Measurements from ENCODE around the gene EGFR.

The EGFR gene

DNA sequence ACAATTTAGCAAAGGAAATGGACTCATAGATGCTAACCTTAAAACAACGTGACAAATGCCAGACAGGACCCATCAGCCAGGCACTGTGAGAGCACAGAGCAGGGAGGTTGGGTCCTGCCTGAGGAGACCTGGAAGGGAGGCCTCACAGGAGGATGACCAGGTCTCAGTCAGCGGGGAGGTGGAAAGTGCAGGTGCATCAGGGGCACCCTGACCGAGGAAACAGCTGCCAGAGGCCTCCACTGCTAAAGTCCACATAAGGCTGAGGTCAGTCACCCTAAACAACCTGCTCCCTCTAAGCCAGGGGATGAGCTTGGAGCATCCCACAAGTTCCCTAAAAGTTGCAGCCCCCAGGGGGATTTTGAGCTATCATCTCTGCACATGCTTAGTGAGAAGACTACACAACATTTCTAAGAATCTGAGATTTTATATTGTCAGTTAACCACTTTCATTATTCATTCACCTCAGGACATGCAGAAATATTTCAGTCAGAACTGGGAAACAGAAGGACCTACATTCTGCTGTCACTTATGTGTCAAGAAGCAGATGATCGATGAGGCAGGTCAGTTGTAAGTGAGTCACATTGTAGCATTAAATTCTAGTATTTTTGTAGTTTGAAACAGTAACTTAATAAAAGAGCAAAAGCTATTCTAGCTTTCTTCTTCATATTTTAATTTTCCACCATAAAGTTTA lies 188.8 kb downstream of the EGFR start:
- no peak for DNase-seq (ENCODE audit: low read depth, low spot score)

GRCh38 chr7:55209366-55209765 lies 190.5 kb downstream of the EGFR start:
- DNase-seq (ENCODE audit: low read depth, low spot score), result no peak

DNA sequence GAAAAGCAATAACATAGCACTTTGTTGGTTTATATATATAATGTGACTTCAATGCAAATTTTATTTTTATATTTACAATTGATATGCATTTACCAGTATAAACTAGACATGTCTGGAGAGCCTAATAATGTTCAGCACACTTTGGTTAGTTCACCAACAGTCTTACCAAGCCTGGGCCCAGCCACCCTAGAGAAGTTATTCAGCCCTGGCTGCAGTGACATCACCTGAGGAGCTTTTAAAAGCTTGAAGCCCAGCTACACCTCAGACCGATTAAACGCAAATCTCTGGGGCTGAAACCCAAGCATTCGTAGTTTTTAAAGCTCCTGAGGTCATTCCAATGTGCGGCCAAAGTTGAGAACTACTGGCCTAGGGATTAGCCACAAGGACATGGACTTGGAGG lies 191.4 kb downstream of the EGFR start:
- no peak for DNase-seq (ENCODE audit: low read depth, low spot score)

DNA sequence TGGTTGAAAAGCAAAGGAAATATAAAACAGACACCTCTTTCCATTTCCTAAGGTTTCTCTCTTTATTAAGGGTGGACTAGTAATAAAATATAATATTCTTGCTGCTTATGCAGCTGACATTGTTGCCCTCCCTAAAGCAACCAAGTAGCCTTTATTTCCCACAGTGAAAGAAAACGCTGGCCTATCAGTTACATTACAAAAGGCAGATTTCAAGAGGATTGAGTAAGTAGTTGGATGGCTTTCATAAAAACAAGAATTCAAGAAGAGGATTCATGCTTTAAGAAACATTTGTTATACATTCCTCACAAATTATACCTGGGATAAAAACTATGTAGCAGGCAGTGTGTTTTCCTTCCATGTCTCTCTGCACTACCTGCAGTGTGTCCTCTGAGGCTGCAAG lies 191.9 kb downstream of the EGFR start:
- no peak for DNase-seq (ENCODE audit: low read depth, low spot score)

GRCh38 chr7:55211726-55212125 lies 192.9 kb downstream of the EGFR start:
- no peak for DNase-seq (ENCODE audit: low read depth, low spot score)

DNA sequence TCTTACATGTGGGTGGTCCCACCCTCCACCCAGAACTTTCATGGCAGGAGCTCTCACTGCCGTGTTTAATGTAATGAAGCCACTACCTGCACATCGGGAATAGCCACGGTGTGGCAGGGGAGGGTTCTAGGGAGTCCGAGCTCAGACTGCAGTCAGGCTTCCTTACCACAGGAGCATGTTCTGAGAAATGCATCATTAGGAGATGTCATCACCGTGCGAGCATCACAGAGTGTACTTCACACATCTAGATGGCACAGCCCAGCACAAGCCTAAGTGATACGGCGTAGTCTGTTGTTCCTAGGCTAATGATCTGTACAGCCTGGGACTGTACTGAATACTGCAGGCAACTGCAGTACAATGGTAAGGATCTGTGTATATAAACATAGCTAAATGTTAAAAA lies 193.4 kb downstream of the EGFR start:
- no peak for DNase-seq (ENCODE audit: low read depth, low spot score)

DNA sequence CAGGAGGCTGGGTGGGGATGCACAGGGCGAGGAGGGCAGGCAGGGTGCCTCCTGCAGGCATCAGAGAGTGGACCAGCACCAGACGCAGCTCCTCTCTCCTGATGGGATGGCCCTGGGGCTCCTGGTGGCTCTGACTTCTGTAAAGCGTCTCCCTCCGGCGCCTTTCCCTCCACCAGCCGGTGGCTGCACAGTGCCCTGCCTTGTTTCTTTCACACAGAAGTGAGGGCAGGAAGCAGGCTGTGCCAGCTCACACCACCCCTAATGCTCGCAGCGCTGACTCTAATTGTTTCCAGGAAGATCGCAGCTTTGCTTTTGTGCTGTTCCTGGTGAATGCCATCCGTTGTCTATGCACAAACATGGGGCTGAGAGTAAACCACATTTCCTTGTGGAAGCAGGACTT lies 194.0 kb downstream of the EGFR start:
- DNase-seq (ENCODE audit: low read depth, low spot score), result no peak

DNA sequence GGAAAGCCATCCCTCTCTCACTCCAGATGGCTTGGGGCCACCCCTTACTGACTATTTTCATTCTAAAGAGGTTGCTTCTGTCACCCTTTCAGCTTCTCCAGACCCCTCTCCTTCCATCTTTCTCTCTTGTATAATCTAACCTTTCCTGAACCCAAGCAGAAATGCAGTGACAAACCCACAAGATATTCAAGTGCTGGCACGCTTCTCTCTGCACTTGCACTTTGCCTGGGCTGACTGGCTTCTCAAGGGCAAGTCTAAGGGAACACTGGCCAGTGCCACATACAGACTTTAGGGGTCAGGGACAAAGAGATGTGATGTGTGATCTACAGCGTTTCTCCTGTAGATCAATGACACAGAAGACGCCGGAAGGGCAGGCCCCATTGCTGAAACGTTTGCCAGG lies 195.9 kb downstream of the EGFR start:
- DNase-seq (ENCODE audit: low read depth, low spot score), result no peak

DNA sequence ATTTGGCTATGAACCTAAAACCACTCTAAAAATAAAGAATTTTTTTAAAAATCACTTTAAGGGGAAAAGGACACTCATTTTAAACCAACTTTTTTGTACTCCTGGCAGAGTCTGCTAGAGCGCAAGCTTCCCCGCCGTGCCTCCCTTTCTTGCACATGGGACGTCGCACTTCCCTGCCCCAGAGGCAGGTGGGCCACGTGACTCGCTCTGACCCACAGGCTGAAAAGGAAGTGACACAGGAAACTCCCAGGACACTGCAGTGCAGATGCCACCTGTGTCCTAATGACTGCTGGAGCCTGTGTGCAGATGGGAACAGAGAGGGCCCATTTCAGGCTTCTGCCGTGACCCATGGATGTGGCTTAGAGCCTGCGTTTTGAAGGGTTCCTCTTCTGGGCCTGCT lies 204.2 kb downstream of the EGFR start:
- no peak for DNase-seq (ENCODE audit: low read depth, low spot score)

DNA sequence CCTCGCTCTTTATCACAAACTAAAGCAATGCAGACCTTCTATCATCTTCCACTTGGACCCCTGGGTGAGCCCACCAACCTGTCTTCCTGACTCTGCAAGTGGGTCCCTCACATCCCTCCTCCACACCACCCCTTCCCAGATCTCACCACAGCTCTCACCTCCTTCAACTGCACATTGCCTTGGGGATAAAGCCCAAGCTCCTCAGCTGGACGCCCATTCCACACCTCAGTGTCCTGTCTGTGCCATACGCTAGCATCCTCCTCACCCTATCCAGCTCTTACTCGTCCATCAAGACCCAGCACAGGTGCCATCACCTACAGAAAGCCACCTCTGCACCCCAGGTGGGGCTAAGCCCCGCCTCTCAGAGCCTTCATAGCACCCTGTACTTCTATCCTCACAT lies 205.3 kb downstream of the EGFR start:
- DNase-seq (ENCODE audit: low read depth, low spot score), result no peak

DNA sequence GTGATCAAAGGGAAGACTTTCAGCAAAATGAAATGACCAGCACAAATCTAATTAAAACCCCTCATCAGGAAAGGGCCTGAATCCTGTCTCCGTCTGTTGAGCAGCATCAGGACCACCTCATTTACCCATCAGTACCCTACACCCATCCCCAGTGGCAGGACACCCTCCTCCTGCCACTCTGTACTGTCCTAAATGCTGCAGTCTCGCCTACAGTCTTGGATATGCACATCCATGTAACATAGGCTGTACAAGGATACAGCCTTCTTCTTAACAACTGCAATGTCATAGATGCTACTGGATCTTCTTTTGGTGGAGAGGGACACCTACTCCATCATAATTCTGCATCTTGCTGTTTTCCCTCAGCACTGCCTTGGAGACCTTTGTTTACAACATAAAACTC lies 206.0 kb downstream of the EGFR start:
- no peak for DNase-seq (ENCODE audit: low read depth, low spot score)

- no peak for DNase-seq (ENCODE audit: low read depth, low spot score)
Measured at GRCh38 chr7:55230014-55230413, 211.2 kb downstream of the EGFR start.

- DNase-seq (ENCODE audit: low read depth, low spot score), result no peak
Measured at GRCh38 chr7:55231736-55232280, 213.0 kb downstream of the EGFR start.

- no peak for DNase-seq (ENCODE audit: low read depth, low spot score)
Measured at GRCh38 chr7:55233001-55233400, 214.2 kb downstream of the EGFR start.

GRCh38 chr7:55234408-55234807 lies 215.6 kb downstream of the EGFR start:
- DNase-seq (ENCODE audit: low read depth, low spot score), result no peak

DNA sequence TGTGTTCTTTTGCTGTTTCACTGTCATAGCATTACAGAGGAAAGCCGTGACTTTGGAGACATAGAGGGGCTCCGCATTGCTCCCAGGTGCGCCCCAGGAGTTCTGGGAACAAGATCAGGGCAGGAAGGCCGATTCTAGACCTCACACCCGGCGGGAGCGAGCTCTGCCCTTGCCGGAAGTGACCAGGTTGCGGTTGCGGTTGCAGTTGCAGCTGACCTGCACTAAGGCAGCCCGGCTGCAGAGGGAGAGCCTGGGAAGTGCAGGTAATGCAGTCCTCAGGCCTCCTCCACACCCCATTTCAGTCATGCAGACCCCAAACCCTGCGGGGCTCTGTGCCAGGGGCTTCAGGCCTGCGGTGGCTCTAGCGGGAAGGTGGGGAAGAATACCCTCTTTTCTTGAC lies 216.3 kb downstream of the EGFR start:
- DNase-seq (ENCODE audit: low read depth, low spot score), result no peak

DNA sequence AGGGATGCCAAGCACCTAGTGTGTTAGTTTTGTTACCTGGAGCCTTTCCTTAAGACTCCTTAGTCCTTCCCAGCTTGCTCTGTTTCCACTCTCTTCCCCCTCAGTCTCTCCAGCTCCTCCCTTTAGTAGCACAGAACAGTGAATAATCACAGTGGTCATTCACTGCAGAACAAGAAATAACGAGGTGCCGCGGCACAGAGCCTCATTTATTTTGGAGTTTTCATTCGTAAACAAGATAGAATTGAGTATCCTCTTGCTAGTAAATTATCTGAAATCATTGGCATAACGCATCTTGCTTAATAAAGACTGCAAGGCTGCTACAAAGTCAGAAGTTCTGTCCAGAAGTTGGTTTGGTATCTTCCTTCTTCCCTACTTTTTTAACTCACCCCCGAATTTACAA lies 217.0 kb downstream of the EGFR start:
- no peak for DNase-seq (ENCODE audit: low read depth, low spot score)

- DNase-seq (ENCODE audit: low read depth, low spot score), result no peak
Measured at GRCh38 chr7:55236476-55236875, 217.7 kb downstream of the EGFR start.

- DNase-seq (ENCODE audit: low read depth, low spot score), result no peak
Measured at GRCh38 chr7:55237156-55237893, 218.5 kb downstream of the EGFR start.

DNA sequence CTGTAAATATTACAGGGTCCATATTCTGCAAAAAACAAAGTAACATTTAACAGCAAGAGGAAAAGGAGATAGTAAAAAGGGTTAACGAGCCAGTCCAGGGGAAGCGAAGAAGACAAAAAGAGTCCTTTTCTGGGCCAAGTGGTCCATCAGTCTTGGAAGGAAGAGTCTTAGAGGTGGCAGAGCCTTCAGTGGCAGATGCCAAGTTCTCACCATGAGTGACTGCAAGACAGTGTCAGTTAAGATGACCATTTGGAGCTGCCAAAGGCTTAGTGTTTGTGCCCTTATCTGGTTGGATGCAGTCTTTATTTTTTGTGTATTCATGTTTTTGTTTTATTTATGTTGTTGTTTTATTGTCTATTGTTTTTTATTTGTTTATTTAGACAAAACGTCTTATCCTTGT lies 220.6 kb downstream of the EGFR start:
- no peak for DNase-seq (ENCODE audit: low read depth, low spot score)

GRCh38 chr7:55240418-55241142 lies 221.8 kb downstream of the EGFR start:
- DNase-seq (ENCODE audit: low read depth, low spot score), result no peak

GRCh38 chr7:55241958-55242357 lies 223.1 kb downstream of the EGFR start:
- DNase-seq (ENCODE audit: low read depth, low spot score), result no peak

- DNase-seq (ENCODE audit: low read depth, low spot score), result no peak
Measured at GRCh38 chr7:55242613-55243012, 223.8 kb downstream of the EGFR start.

Data from smooth muscle cell of the brain vasculature (primary cell).